HFF-Myc (cell line): Measurements from ENCODE around the gene SRP9.

Experiments
- DNase-seq: peaks from one replicate; pipeline ENCODE4 v3.0.0-alpha.2; 2011; ENCODE audit warnings: low read depth; ENCODE audit errors: extremely low read depth
- H3K4me3 ChIP-seq: replicated peaks from 2 replicates; pipeline ENCODE4 v1.5.1; 2011; ENCODE audit warnings: low read depth, mild to moderate bottlenecking, control low read depth, low read length
- CTCF ChIP-seq: IDR thresholded peaks from 2 replicates; pipeline ENCODE4 v1.5.1; 2012; ENCODE audit warnings: mild to moderate bottlenecking, low read depth, low read length, control low read depth; ENCODE audit errors: missing control alignments

The SRP9 gene

GRCh38 chr1:225768662-225769426, 8.8 kb upstream of the SRP9 start:
- DNase-seq = no peak
- no peak overlapping the region for H3K4me3 ChIP-seq
- TF ChIP-seq CTCF = no peak

- no peak for DNase-seq
- no peak for TF ChIP-seq CTCF
- no peak overlapping the region for H3K4me3 ChIP-seq
These were observed 7.9 kb upstream of the SRP9 start for GRCh38 chr1:225769687-225770086.

- DNase-seq = no peak
- no peak for TF ChIP-seq CTCF
- no peak overlapping the region for H3K4me3 ChIP-seq
These were observed 6.9 kb upstream of the SRP9 start for GRCh38 chr1:225770561-225771248.

GRCh38 chr1:225771661-225772322, 5.8 kb upstream of the SRP9 start:
- no peak overlapping the region for H3K4me3 ChIP-seq
- TF ChIP-seq CTCF = no peak
- no peak for DNase-seq

GRCh38 chr1:225772323-225772768, 5.3 kb upstream of the SRP9 start:
- DNase-seq = peak; percentile 83
- peak; percentile 86 for TF ChIP-seq CTCF
- H3K4me3 ChIP-seq = no peak overlapping the region

- DNase-seq = no peak
- no peak overlapping the region for H3K4me3 ChIP-seq
- TF ChIP-seq CTCF = no peak
These were observed 4.8 kb upstream of the SRP9 start for GRCh38 chr1:225772848-225773247.
